GM12878 (cell line): Measurements from ENCODE around the gene POLDIP3. TPM values are rescaled to one million over a fixed set of nuclear protein-coding genes. Genes with fewer than 3 reads are reported as not detected.

Experiments
- BMI1 ChIP-seq: fragments of 450-650 bp; IDR thresholded peaks from 2 replicates; pipeline ENCODE4 v1.6.1; 2016; ENCODE audit warnings: mild to moderate bottlenecking, moderate library complexity, borderline replicate concordance
- CBFB ChIP-seq: IDR thresholded peaks from 2 replicates; pipeline ENCODE4 v1.6.1; 2016; ENCODE audit warnings: antibody characterized with exemption, low read depth
- E2F4 ChIP-seq: IDR thresholded peaks from 2 replicates; pipeline ENCODE4 v1.6.1; 2012; ENCODE audit warnings: low read depth, low read length, improper control_type of control experiment
- EP300 ChIP-seq, 2 experiments: fragments of 150-350 bp in 1 of 2; IDR thresholded peaks; 2 replicates each; pipeline ENCODE4 v1.6.1; 2011 to 2012; ENCODE audit warnings: low read depth in 2 of 2, low read length in 2 of 2, borderline replicate concordance in 1 of 2, improper control_type of control experiment in 1 of 2, inconsistent platforms in 1 of 2; ENCODE audit not compliant: control insufficient read depth in 1 of 2
- HDAC2 ChIP-seq: fragments of 200-600 bp; sonication (generic); IDR thresholded peaks from 2 replicates; pipeline ENCODE4 v1.6.1; 2017
- JUNB ChIP-seq: IDR thresholded peaks from 2 replicates; pipeline ENCODE4 v1.6.1; 2016; ENCODE audit warnings: antibody characterized with exemption, mild to moderate bottlenecking
- LARP7 ChIP-seq: fragments of 450-650 bp; IDR thresholded peaks from 2 replicates; pipeline ENCODE4 v1.6.1; 2017; ENCODE audit warnings: mild to moderate bottlenecking
- MTA3 ChIP-seq: IDR thresholded peaks from 2 replicates; pipeline ENCODE4 v1.6.1; 2012; ENCODE audit warnings: low read length, inconsistent platforms, borderline replicate concordance
- NFIC ChIP-seq: IDR thresholded peaks from 2 replicates; pipeline ENCODE4 v1.6.1; 2012; ENCODE audit warnings: low read depth, mild to moderate bottlenecking, inconsistent platforms, low read length, moderate library complexity
- NRF1 ChIP-seq: conservative IDR thresholded peaks from 2 replicates; pipeline ENCODE4 v1.6.1; 2011; ENCODE audit warnings: mild to moderate bottlenecking, low read depth, low read length, improper control_type of control experiment
- POU2F2 ChIP-seq: IDR thresholded peaks from 3 replicates; pipeline ENCODE4 v1.6.1; 2011; ENCODE audit warnings: low read depth, mild to moderate bottlenecking, low read length, borderline replicate concordance
- RELA ChIP-seq: fragments of 450-650 bp; IDR thresholded peaks from 2 replicates; pipeline ENCODE4 v1.8.0; 2014; ENCODE audit warnings: borderline replicate concordance; ENCODE audit not compliant: partially characterized antibody
- SIN3A ChIP-seq: IDR thresholded peaks from 2 replicates; pipeline ENCODE4 v1.6.1; 2012; ENCODE audit warnings: low read depth, low read length, improper control_type of control experiment
- SREBF2 ChIP-seq: IDR thresholded peaks from 2 replicates; pipeline ENCODE4 v1.6.1; 2012; ENCODE audit warnings: mild to moderate bottlenecking, low read length
- USF2 ChIP-seq: IDR thresholded peaks from 2 replicates; pipeline ENCODE4 v1.6.1; 2011; ENCODE audit warnings: low read depth, low read length, improper control_type of control experiment, borderline replicate concordance
- WRNIP1 ChIP-seq: IDR thresholded peaks from 2 replicates; pipeline ENCODE4 v1.6.1; 2011; ENCODE audit warnings: low read depth, low read length, improper control_type of control experiment, borderline replicate concordance
- YBX1 ChIP-seq: fragments of 450-650 bp; IDR thresholded peaks from 2 replicates; pipeline ENCODE4 v1.6.1; 2016; ENCODE audit warnings: antibody characterized with exemption
- ZBTB40 ChIP-seq: fragments of 450-650 bp; IDR thresholded peaks from 2 replicates; pipeline ENCODE4 v1.6.1; 2016; ENCODE audit warnings: mild to moderate bottlenecking, moderate library complexity, borderline replicate concordance
- ZNF687 ChIP-seq: fragments of 450-650 bp; IDR thresholded peaks from 2 replicates; pipeline ENCODE4 v1.6.1; 2017; ENCODE audit warnings: mild to moderate bottlenecking, moderate library complexity
- ZZZ3 ChIP-seq: IDR thresholded peaks from 2 replicates; pipeline ENCODE4 v1.6.1; 2011; ENCODE audit warnings: low read depth; ENCODE audit not compliant: control insufficient read depth, insufficient read length
- polyA plus RNA-seq, 11 experiments: library from polyadenylated mRNA; depleted of rRNA in 4 of 11; unstranded in 6 of 11; stranded (reverse) in 5 of 11; fragments of >200 nt; fragmentation: Nextera tagmentation in 4 of 11; fragmentation: Illumina TruSeq in 1 of 11; extraction: Ambion mirVana in 4 of 11; extraction: Trizol in 1 of 11; gene quantifications; 1 replicate in 1 of 11; 2 replicates in 10 of 11; pipeline versions ENCODE4 v1.2.1 to v1.2.3, GENCODE V29; 2011 to 2016; ENCODE audit warnings: inconsistent platforms in 2 of 11, missing spikeins in 2 of 11, low read depth in 1 of 11
- total RNA-seq, 4 experiments: library from RNA; depleted of rRNA in 3 of 4; stranded (reverse); fragments of >200 nt in 3 of 4; fragmentation: Illumina TruSeq in 1 of 4; extraction: Trizol in 1 of 4; gene quantifications; 2 replicates each; pipeline versions ENCODE4 v1.2.1 to v1.2.3, GENCODE V29; 2013 to 2021

Gene POLDIP3
- total and polyA plus RNA-seq, 10 of the 15 experiments (the other 5 are each of a cell fraction or from before 2014, with no cell fraction given) = 14.8 to 60.2 (median 49.5) TPM

- peak; percentile 95 for TF ChIP-seq BMI1
- peak; percentile 100 for TF ChIP-seq CBFB
- peak; percentile 98 for TF ChIP-seq NFIC
- TF ChIP-seq RELA = peak; percentile 46
- peak; percentile 100 for TF ChIP-seq ZNF687
- no peak for TF ChIP-seq ZZZ3
- TF ChIP-seq E2F4 = no peak; the same call in 1 of the 2 replicates
- peak; percentile 100 for TF ChIP-seq MTA3
- TF ChIP-seq USF2 = no peak
- no peak for TF ChIP-seq NRF1
- no peak for TF ChIP-seq YBX1
- peak; percentile 99; the same call in 1 of the 2 replicates for TF ChIP-seq WRNIP1
- no peak for TF ChIP-seq HDAC2
- TF ChIP-seq EP300 (IDR thresholded peaks at IDR 0.05; ENCODE audit: borderline replicate concordance in 1 of 2, control insufficient read depth in 1 of 2, low read depth in 2 of 2, low read length in 2 of 2) = peak in 1 of 2 experiments; percentile 59; a peak in 2 of 4 replicates
- TF ChIP-seq JUNB = peak; percentile 84
- TF ChIP-seq POU2F2 = peak; percentile 100
- TF ChIP-seq SIN3A = no peak
- TF ChIP-seq ZBTB40 = no peak; the same call in none of the 2 replicates
- TF ChIP-seq LARP7 = peak; percentile 98
- TF ChIP-seq SREBF2 = no peak
Measured at GRCh38 chr22:42615092-42615859, 593 bp upstream of the POLDIP3 start (continued).
